Measurements from ENCODE around the gene DYRK3. TPM values are rescaled to one million over a fixed set of nuclear protein-coding genes. Genes with fewer than 3 reads are reported as not detected.

DYRK3 gene
- total and polyA plus RNA-seq, 2 of the 8 experiments (the other 6 are each of a cell fraction or from before 2014, with no cell fraction given), result 2.1 to 8.5 TPM

DNA sequence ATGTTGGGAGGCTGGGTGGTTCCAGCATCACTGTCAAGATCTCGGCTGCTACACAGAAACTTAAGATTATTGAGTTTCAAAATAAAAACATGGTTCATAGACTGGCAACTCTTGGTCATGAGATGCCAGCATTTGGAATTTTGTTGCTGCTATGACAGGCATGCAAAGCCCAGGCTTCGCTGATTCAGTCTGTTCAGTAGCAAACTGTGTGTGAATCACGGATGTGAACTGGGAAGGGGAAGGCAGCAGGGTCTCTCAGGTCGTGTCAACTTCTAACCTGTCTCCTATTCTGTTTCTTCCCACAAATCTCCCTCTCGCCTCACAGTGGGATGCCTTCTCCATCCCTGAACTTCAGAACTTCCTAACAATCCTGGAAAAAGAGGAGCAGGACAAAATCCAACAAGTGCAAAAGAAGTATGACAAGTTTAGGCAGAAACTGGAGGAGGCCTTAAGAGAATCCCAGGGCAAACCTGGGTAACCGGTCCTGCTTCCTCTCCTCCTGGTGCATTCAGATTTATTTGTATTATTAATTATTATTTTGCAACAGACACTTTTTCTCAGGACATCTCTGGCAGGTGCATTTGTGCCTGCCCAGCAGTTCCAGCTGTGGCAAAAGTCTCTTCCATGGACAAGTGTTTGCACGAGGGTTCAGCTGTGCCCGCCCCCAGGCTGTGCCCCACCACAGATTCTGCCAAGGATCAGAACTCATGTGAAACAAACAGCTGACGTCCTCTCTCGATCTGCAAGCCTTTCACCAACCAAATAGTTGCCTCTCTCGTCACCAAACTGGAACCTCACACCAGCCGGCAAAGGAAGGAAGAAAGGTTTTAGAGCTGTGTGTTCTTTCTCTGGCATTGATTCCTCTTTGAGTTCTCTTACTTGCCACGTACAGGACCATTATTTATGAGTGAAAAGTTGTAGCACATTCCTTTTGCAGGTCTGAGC is 48.6 kb upstream of the DYRK3 start:
- Histone ChIP-seq H3K14ac (ENCODE audit: insufficient read length) (no peak overlapping the region), H4K5ac (ENCODE audit: insufficient read length, low read depth, low read length) (no peak overlapping the region), H3K36me3 (ENCODE audit: control insufficient read depth in 2 of 4, insufficient read depth in 4 of 4, low read length in 3 of 4) (peaks cover 0 to 2% (median under 1%) of the 10 kb centered on the region in 4 experiments; a peak in 3 of 8 replicates), H3K56ac (replicated peaks; ENCODE audit: insufficient read length, low read depth, low read length) (no peak overlapping the region), H3K79me1 (ENCODE audit: low read depth, low read length) (no peaks in the 10 kb centered on the region), H2BK5ac (ENCODE audit: low read depth, low read length) (no peak overlapping the region), H3K79me2 (ENCODE audit: control insufficient read depth in 1 of 2, insufficient read depth in 2 of 2, low read length in 2 of 2) (no peaks in the 10 kb centered on the region), H3K9ac (replicated peaks in 1 of 4; ENCODE audit: extremely low read depth in 1 of 4, low read depth in 3 of 4, low read length in 3 of 4) (no peak overlapping the region), H4K91ac (replicated peaks; ENCODE audit: insufficient read length, low read length) (no peak overlapping the region), H2BK15ac (ENCODE audit: low read length) (no peak overlapping the region), H3K18ac (ENCODE audit: extremely low read depth, low read length) (no peak overlapping the region), H2BK20ac (ENCODE audit: low read length) (no peak overlapping the region), H3K23ac (ENCODE audit: insufficient read length) (no peak overlapping the region), H2AFZ (ENCODE audit: low read length) (no peak overlapping the region), H4K20me1 (replicated peaks in 1 of 2; ENCODE audit: control insufficient read depth in 1 of 2, insufficient read depth in 2 of 2, low read length in 2 of 2) (no peaks in the 10 kb centered on the region), H3K4me1 (replicated peaks in 1 of 4; ENCODE audit: control insufficient read depth in 3 of 4, insufficient read depth in 4 of 4, low read length in 3 of 4) (no peaks in the 10 kb centered on the region), H4K8ac (ENCODE audit: extremely low read depth, insufficient read depth, low read length) (no peak overlapping the region), H2BK12ac (ENCODE audit: low read depth, low read length) (no peak overlapping the region), H3K9me3 (ENCODE audit: insufficient read depth in 2 of 2, low read depth in 1 of 2, low read length in 1 of 2) (no peaks in the 10 kb centered on the region), H2AK5ac (ENCODE audit: low read depth, low read length) (no peak overlapping the region), H3K23me2 (ENCODE audit: low read depth, low read length) (no peaks in the 10 kb centered on the region), H3K4me2 (ENCODE audit: insufficient read depth in 1 of 2, low read depth in 2 of 2, low read length in 2 of 2) (no peak overlapping the region), H3K4me3 (ENCODE audit: extremely low read depth in 1 of 4, insufficient read depth in 2 of 4, low read depth in 3 of 4, low read length in 4 of 4) (no peak overlapping the region), H2BK120ac (replicated peaks; ENCODE audit: low read depth, low read length) (no peak overlapping the region), H3K4ac (replicated peaks; ENCODE audit: insufficient read length, low read depth, low read length) (no peak overlapping the region), H3K27ac (ENCODE audit: low read depth, low read length) (no peak overlapping the region), H3K27me3 (replicated peaks in 1 of 4; ENCODE audit: control insufficient read depth in 3 of 4, extremely low read depth in 1 of 4, insufficient read depth in 3 of 4, low read length in 3 of 4) (no peaks in the 10 kb centered on the region)
- 88% methylated on average over 13 of the region's 13 CpGs; no CpG with 5 or more reads in 1 of the 2 experiments for WGBS, 2 experiments (ENCODE audit: extremely low coverage in 1 of 2, insufficient coverage in 1 of 2, insufficient read length in 1 of 2, insufficient replicate concordance in 2 of 2, low coverage in 1 of 2, low lambda C conversion rate in 2 of 2, missing lambda C conversion rate in 1 of 2)
- FAIRE-seq (no peak), DNase-seq (ENCODE audit: low read depth in 1 of 2, low spot score in 2 of 2) (no peak)
- ChIA-PET POLR2A (ENCODE audit: partially characterized antibody) (interaction anchor here (0.8 to 1.2 kb wide), 4 partner anchors 20 to 116 kb away, joined by 3 read pairs; partner anchors contain the start of gene IKBKE), CTCF (ENCODE audit: partially characterized antibody) (interaction anchor here (0.7 to 16.9 kb wide), 20 partner anchors 11 to 223 kb away, joined by 3 to 298 read pairs (median 5); partner anchors contain the start of genes IKBKE and RASSF5)
- TF ChIP-seq, protein P1, sequence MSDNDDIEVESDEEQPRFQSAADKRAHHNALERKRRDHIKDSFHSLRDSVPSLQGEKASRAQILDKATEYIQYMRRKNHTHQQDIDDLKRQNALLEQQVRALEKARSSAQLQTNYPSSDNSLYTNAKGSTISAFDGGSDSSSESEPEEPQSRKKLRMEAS (IDR thresholded peaks at IDR 0.05), result no peak
- TF ChIP-seq BCL11A (IDR thresholded peaks at IDR 0.05; ENCODE audit: low read depth in 2 of 2, low read length in 2 of 2) (no peak), RAD21 (IDR thresholded peaks at IDR 0.05 in 1 of 2, conservative IDR thresholded peaks at IDR 0.05 in 1 of 2; ENCODE audit: low read depth in 2 of 2, low read length in 2 of 2) (no peak), SIN3A (conservative IDR thresholded peaks at IDR 0.05 in 1 of 2, IDR thresholded peaks at IDR 0.05 in 1 of 2; ENCODE audit: low read depth in 1 of 2, low read length in 2 of 2) (no peak), POU5F1 (IDR thresholded peaks at IDR 0.05; ENCODE audit: low read depth, low read length) (no peak), ATF3 (IDR thresholded peaks at IDR 0.05; ENCODE audit: insufficient read depth, low read depth, low read length) (no peak)

Data from H1 (cell line).